ENCODE measurements around the gene NKIRAS1. TPM values are rescaled to one million over a fixed set of nuclear protein-coding genes. Genes with fewer than 3 reads are reported as not detected.
A peak's percentile ranks its signal among the peaks of the same experiment; 100 is the strongest.
"Not testable (repeated sequence)": the region's sequence is repeated elsewhere in the genome, so short reads cannot be mapped to it uniquely, and the experiment has no call there.

The NKIRAS1 gene
- total RNA-seq, 2 experiments from 2014 or later = 3.2 to 3.8 TPM

GRCh38 chr3:23884481-23884880 lies 32.3 kb downstream of the NKIRAS1 start:
- DNase-seq = no peak
- H3K4me3 Mint-ChIP-seq = no peak overlapping the region
- peaks cover 8% of the 10 kb centered on the region for H3K36me3 ChIP-seq (ENCODE audit: insufficient read depth, low read length)
- ChIA-PET POLR2A (interaction anchor here (0.6 to 1.0 kb wide), 2 partner anchors 32 to 58 kb away, joined by 3 read pairs; partner anchors contain the start of genes NKIRAS1 and RPL15), CTCF (no interaction called here)
- no peaks in the 10 kb centered on the region for H3K9me3 Mint-ChIP-seq
- H3K36me3 Mint-ChIP-seq (ENCODE audit: low read depth) = peaks cover 17% of the 10 kb centered on the region
- H3K27ac Mint-ChIP-seq = peak overlapping the region; percentile 46
- ATAC-seq (ENCODE audit: poor library complexity) = no peak
- H3K27me3 Mint-ChIP-seq = no peaks in the 10 kb centered on the region
- no peaks in the 10 kb centered on the region for H3K4me1 ChIP-seq (ENCODE audit: insufficient read depth, low read length)
- no peaks in the 10 kb centered on the region for H3K9me3 ChIP-seq (ENCODE audit: control insufficient read depth in 1 of 2, insufficient read depth in 1 of 2, low read length in 2 of 2)
- H3K4me3 ChIP-seq (ENCODE audit: low read length) = no peak overlapping the region
- no peaks in the 10 kb centered on the region for H3K27me3 ChIP-seq (ENCODE audit: control insufficient read depth in 1 of 2, insufficient read depth in 2 of 2, low read length in 2 of 2)
- H3K4me1 Mint-ChIP-seq (ENCODE audit: low read depth) = peaks cover 24% of the 10 kb centered on the region
- TF ChIP-seq CTCF (IDR thresholded peaks at IDR 0.05) = no peak
- H3K27ac ChIP-seq (ENCODE audit: low read depth in 1 of 2, low read length in 2 of 2) = no peak overlapping the region
- intact Hi-C loops (cut with DNase I, micrococcal nuclease) = no loop called here

GRCh38 chr3:23882487-23882918 lies 34.3 kb downstream of the NKIRAS1 start:
- Mint-ChIP-seq H3K9me3 (no peaks in the 10 kb centered on the region), H3K4me3 (no peak overlapping the region), H3K36me3 (ENCODE audit: low read depth) (peaks cover 11% of the 10 kb centered on the region), H3K27ac (no peak overlapping the region), H3K4me1 (ENCODE audit: low read depth) (peaks cover 41% of the 10 kb centered on the region), H3K27me3 (no peaks in the 10 kb centered on the region)
- POLR2A ChIA-PET = no interaction called here
- intact Hi-C loops (cut with DNase I, micrococcal nuclease) = no loop called here
- peaks cover 6% of the 10 kb centered on the region for H3K36me3 ChIP-seq (ENCODE audit: insufficient read depth, low read length)
- peak in 1 of 14 experiments; percentile 13 for DNase-seq
- H3K27ac ChIP-seq (ENCODE audit: low read depth in 1 of 2, low read length in 2 of 2) = no peak overlapping the region
- H3K4me1 ChIP-seq (ENCODE audit: insufficient read depth, low read length) = no peaks in the 10 kb centered on the region
- TF ChIP-seq CTCF (IDR thresholded peaks at IDR 0.05) = no peak
- H3K4me3 ChIP-seq (ENCODE audit: low read length) = no peak overlapping the region
- ATAC-seq (ENCODE audit: poor library complexity) = no peak
- CTCF ChIA-PET = interaction anchor here (1.1 kb wide), 1 partner anchor 9 kb away, joined by 3 read pairs; no protein-coding TSS in a partner anchor
- no peaks in the 10 kb centered on the region for H3K9me3 ChIP-seq (ENCODE audit: control insufficient read depth in 1 of 2, insufficient read depth in 1 of 2, low read length in 2 of 2)
- no peaks in the 10 kb centered on the region for H3K27me3 ChIP-seq (ENCODE audit: control insufficient read depth in 1 of 2, insufficient read depth in 2 of 2, low read length in 2 of 2)

- DNase-seq = peak in 1 of 14 experiments; percentile 6
- H3K27me3 Mint-ChIP-seq; H3K27ac ChIP-seq (ENCODE audit: low read depth in 1 of 2, low read length in 2 of 2); H3K4me3 ChIP-seq (ENCODE audit: low read length); H3K36me3 ChIP-seq (ENCODE audit: insufficient read depth, low read length); H3K9me3 ChIP-seq (ENCODE audit: control insufficient read depth in 1 of 2, insufficient read depth in 1 of 2, low read length in 2 of 2); H3K27me3 ChIP-seq (ENCODE audit: control insufficient read depth in 1 of 2, insufficient read depth in 2 of 2, low read length in 2 of 2); H3K4me1 ChIP-seq (ENCODE audit: insufficient read depth, low read length); intact Hi-C loops (cut with DNase I, micrococcal nuclease); H3K9me3 Mint-ChIP-seq; POLR2A ChIA-PET; H3K4me3 Mint-ChIP-seq; ATAC-seq (ENCODE audit: poor library complexity): not testable (repeated sequence)
- Mint-ChIP-seq H3K27ac (peak overlapping the region; percentile 50), H3K36me3 (ENCODE audit: low read depth) (peaks cover 11% of the 10 kb centered on the region), H3K4me1 (ENCODE audit: low read depth) (peaks cover 46% of the 10 kb centered on the region)
- CTCF ChIA-PET = interaction anchor here (1.1 kb wide), 1 partner anchor 9 kb away, joined by 3 read pairs; no protein-coding TSS in a partner anchor
Observed at GRCh38 chr3:23881993-23882392, 34.8 kb downstream of the NKIRAS1 start.

GRCh38 chr3:23880703-23881339 lies 36.0 kb downstream of the NKIRAS1 start:
- H3K4me3 Mint-ChIP-seq = no peak overlapping the region
- peaks cover 6% of the 10 kb centered on the region for H3K36me3 ChIP-seq (ENCODE audit: insufficient read depth, low read length)
- H3K27ac ChIP-seq (ENCODE audit: low read depth in 1 of 2, low read length in 2 of 2) = no peak overlapping the region
- H3K4me1 Mint-ChIP-seq (ENCODE audit: low read depth) = peaks cover 58% of the 10 kb centered on the region
- no peaks in the 10 kb centered on the region for H3K27me3 ChIP-seq (ENCODE audit: control insufficient read depth in 1 of 2, insufficient read depth in 2 of 2, low read length in 2 of 2)
- no peak for ATAC-seq (ENCODE audit: poor library complexity)
- H3K4me3 ChIP-seq (ENCODE audit: low read length) = no peak overlapping the region
- DNase-seq = no peak
- H3K4me1 ChIP-seq (ENCODE audit: insufficient read depth, low read length) = no peaks in the 10 kb centered on the region
- H3K9me3 Mint-ChIP-seq = no peaks in the 10 kb centered on the region
- POLR2A ChIA-PET = no interaction called here
- CTCF ChIA-PET = no interaction called here
- TF ChIP-seq CTCF (IDR thresholded peaks at IDR 0.05) = no peak
- intact Hi-C loops (cut with DNase I, micrococcal nuclease) = no loop called here
- peaks cover 11% of the 10 kb centered on the region for H3K36me3 Mint-ChIP-seq (ENCODE audit: low read depth)
- H3K27ac Mint-ChIP-seq = peak overlapping the region; percentile 50
- H3K9me3 ChIP-seq (ENCODE audit: control insufficient read depth in 1 of 2, insufficient read depth in 1 of 2, low read length in 2 of 2) = no peaks in the 10 kb centered on the region
- no peaks in the 10 kb centered on the region for H3K27me3 Mint-ChIP-seq
